SK-N-SH treated with all-trans-retinoic acid at 6 μM for 48 hours (cell line): Measurements from ENCODE around the gene CDC42BPB.
"Not testable (repeated sequence)": the region's sequence is repeated elsewhere in the genome, so short reads cannot be mapped to it uniquely, and the experiment has no call there.

Experiments used
- ATAC-seq: fragments of 200-7000 bp; cut with Tn5 transposase; 3 replicates; pipeline ENCODE4 v1.9.1; 2020; ENCODE audit warnings: mild to moderate bottlenecking, moderate library complexity
- ARNTL ChIP-seq: fragments of 450-650 bp; formaldehyde crosslinking; IDR thresholded peaks from 2 replicates; pipeline ENCODE4 v1.5.0; 2020; ENCODE audit warnings: low read depth, mild to moderate bottlenecking, moderate library complexity, borderline replicate concordance
- BACH2 ChIP-seq: fragments of 250-450 bp; sonication (Bioruptor Pico); IDR thresholded peaks from 2 replicates; pipeline ENCODE4 v1.9.0; 2021; ENCODE audit warnings: mild to moderate bottlenecking, borderline replicate concordance
- CREB5 ChIP-seq: fragments of 250-450 bp; sonication (Bioruptor Pico); IDR thresholded peaks from 2 replicates; pipeline ENCODE4 v1.5.1; 2020; ENCODE audit warnings: low read depth, mild to moderate bottlenecking, moderate library complexity
- CSDC2 ChIP-seq: fragments of 250-450 bp; sonication (Bioruptor Pico); IDR thresholded peaks from 2 replicates; pipeline ENCODE4 v1.5.0; 2020; ENCODE audit warnings: mild to moderate bottlenecking, moderate library complexity
- CSRNP3 ChIP-seq: fragments of 250-450 bp; sonication (Bioruptor Pico); IDR thresholded peaks from 2 replicates; pipeline ENCODE4 v1.5.1; 2021; ENCODE audit warnings: mild to moderate bottlenecking, moderate library complexity
- ESRRG ChIP-seq: fragments of 250-450 bp; sonication (Bioruptor Pico); IDR thresholded peaks from 2 replicates; pipeline ENCODE4 v1.6.1; 2021; ENCODE audit warnings: mild to moderate bottlenecking
- GLIS3 ChIP-seq: fragments of 250-450 bp; sonication (Bioruptor Pico); IDR thresholded peaks from 2 replicates; pipeline ENCODE4 v1.5.0; 2020; ENCODE audit warnings: mild to moderate bottlenecking, moderate library complexity
- ISL1 ChIP-seq: fragments of 250-450 bp; sonication (Bioruptor Pico); IDR thresholded peaks from 2 replicates; pipeline ENCODE4 v2.1.2; 2022; ENCODE audit warnings: mild to moderate bottlenecking, moderate library complexity
- OSR1 ChIP-seq: fragments of 250-450 bp; sonication (Bioruptor Pico); IDR thresholded peaks from 2 replicates; pipeline ENCODE4 v1.8.0; 2022; ENCODE audit warnings: moderate library complexity, mild to moderate bottlenecking, inconsistent platforms
- PATZ1 ChIP-seq: fragments of 250-450 bp; sonication (Bioruptor Pico); IDR thresholded peaks from 2 replicates; pipeline ENCODE4 v1.8.0; 2020; ENCODE audit warnings: mild to moderate bottlenecking, moderate library complexity, borderline replicate concordance
- PPARA ChIP-seq: fragments of 250-450 bp; sonication (Bioruptor Pico); IDR thresholded peaks from 2 replicates; pipeline ENCODE4 v1.5.0; 2020; ENCODE audit warnings: mild to moderate bottlenecking, borderline replicate concordance
- RARB ChIP-seq: fragments of 250-450 bp; sonication (Bioruptor Pico); IDR thresholded peaks from 2 replicates; pipeline ENCODE4 v1.8.0; 2021; ENCODE audit warnings: mild to moderate bottlenecking, moderate library complexity
- SNAI2 ChIP-seq: fragments of 250-450 bp; sonication (Bioruptor Pico); IDR thresholded peaks from 2 replicates; pipeline ENCODE4 v1.5.0; 2020; ENCODE audit warnings: mild to moderate bottlenecking, moderate library complexity
- TCF4 ChIP-seq: fragments of 250-450 bp; sonication (Bioruptor Pico); IDR thresholded peaks from 2 replicates; pipeline ENCODE4 v1.8.0; 2021; ENCODE audit warnings: mild to moderate bottlenecking, moderate library complexity, borderline replicate concordance
- TOX ChIP-seq: fragments of 250-450 bp; sonication (Bioruptor Pico); IDR thresholded peaks from 2 replicates; pipeline ENCODE4 v1.8.0; 2021; ENCODE audit warnings: mild to moderate bottlenecking, moderate library complexity, borderline replicate concordance
- TSHZ2 ChIP-seq: fragments of 250-450 bp; sonication (Bioruptor Pico); IDR thresholded peaks from 2 replicates; pipeline ENCODE4 v1.5.0; 2020; ENCODE audit warnings: mild to moderate bottlenecking, moderate library complexity
- ZC3H10 ChIP-seq: fragments of 250-450 bp; sonication (Bioruptor Pico); IDR thresholded peaks from 2 replicates; pipeline ENCODE4 v1.5.1; 2021; ENCODE audit warnings: mild to moderate bottlenecking, moderate library complexity
- ZFP3 ChIP-seq: fragments of 250-450 bp; sonication (Bioruptor Pico); IDR thresholded peaks from 2 replicates; pipeline ENCODE4 v1.5.0; 2020; ENCODE audit warnings: mild to moderate bottlenecking, moderate library complexity
- ZFP30 ChIP-seq: fragments of 450-650 bp; formaldehyde crosslinking; IDR thresholded peaks from 2 replicates; pipeline ENCODE4 v1.5.0; 2022; ENCODE audit warnings: mild to moderate bottlenecking, moderate library complexity
- ZNF565 ChIP-seq: fragments of 450-650 bp; formaldehyde crosslinking; conservative IDR thresholded peaks from 2 replicates; pipeline ENCODE4 v1.5.0; 2020; ENCODE audit warnings: low read depth, mild to moderate bottlenecking, moderate library complexity
- ZNF70 ChIP-seq: fragments of 450-650 bp; formaldehyde crosslinking; IDR thresholded peaks from 2 replicates; pipeline ENCODE4 v1.5.0; 2020; ENCODE audit warnings: mild to moderate bottlenecking, moderate library complexity
- ZNF8 ChIP-seq: fragments of 450-650 bp; formaldehyde crosslinking; IDR thresholded peaks from 2 replicates; pipeline ENCODE4 v1.5.0; 2020; ENCODE audit warnings: mild to moderate bottlenecking, moderate library complexity

CDC42BPB gene

GRCh38 chr14:102927878-102928411, 129.4 kb downstream of the CDC42BPB start:
- no peak for ATAC-seq
- no peak for TF ChIP-seq PATZ1 (CRISPR knock-in tag)
- no peak for TF ChIP-seq TOX
- TF ChIP-seq ZFP30, result no peak
- no peak for TF ChIP-seq PPARA (CRISPR knock-in tag)
- TF ChIP-seq BACH2 (CRISPR knock-in tag), result no peak
- TF ChIP-seq RARB (CRISPR knock-in tag), result no peak
- TF ChIP-seq ESRRG (CRISPR knock-in tag), result no peak
- TF ChIP-seq GLIS3 (CRISPR knock-in tag), result no peak
- TF ChIP-seq ARNTL, result no peak
- no peak for TF ChIP-seq ZNF565 (CRISPR knock-in tag)
- TF ChIP-seq ISL1 (CRISPR knock-in tag), result no peak
- TF ChIP-seq, all 23 proteins: peak for 0

GRCh38 chr14:102927346-102927877, 129.9 kb downstream of the CDC42BPB start:
- no peak for TF ChIP-seq CSDC2 (CRISPR knock-in tag)
- TF ChIP-seq ZFP30, result no peak
- TF ChIP-seq, all 23 proteins: peak for 0
- ATAC-seq, result no peak

- not testable (repeated sequence) for ATAC-seq
Measured at GRCh38 chr14:102926840-102927239, 130.5 kb downstream of the CDC42BPB start.

GRCh38 chr14:102926104-102926503, 131.2 kb downstream of the CDC42BPB start:
- no peak for ATAC-seq
- TF ChIP-seq OSR1, result no peak
- TF ChIP-seq TSHZ2 (CRISPR knock-in tag), result no peak
- TF ChIP-seq PPARA (CRISPR knock-in tag), result no peak
- no peak for TF ChIP-seq ZFP3 (CRISPR knock-in tag)
- TF ChIP-seq TCF4 (CRISPR knock-in tag), result no peak
- no peak for TF ChIP-seq SNAI2 (CRISPR knock-in tag)
- TF ChIP-seq CSRNP3 (CRISPR knock-in tag), result no peak
- no peak for TF ChIP-seq GLIS3 (CRISPR knock-in tag)
- TF ChIP-seq ZC3H10 (CRISPR knock-in tag), result no peak
- TF ChIP-seq ARNTL, result no peak
- no peak for TF ChIP-seq ZNF8 (CRISPR knock-in tag)
- no peak for TF ChIP-seq ESRRG (CRISPR knock-in tag)
- TF ChIP-seq CREB5, result no peak
- no peak for TF ChIP-seq RARB (CRISPR knock-in tag)
- TF ChIP-seq ZNF70, result no peak
- TF ChIP-seq PATZ1 (CRISPR knock-in tag), result no peak
- no peak for TF ChIP-seq ISL1 (CRISPR knock-in tag)
